AG04449 (cell line): ENCODE data around the gene SYTL3.
"Not testable (repeated sequence)": the region's sequence is repeated elsewhere in the genome, so short reads cannot be mapped to it uniquely, and the experiment has no call there.

Experiments used
- CTCF ChIA-PET: fragments of 350-600 bp; formaldehyde crosslinking; extraction: SDS; loops from one replicate; lab custom pipeline; 2021; ENCODE audit warnings: antibody characterized with exemption; lab: Yijun Ruan, JAX
- POLR2A ChIA-PET: fragments of 400-600, 350-600 bp; formaldehyde crosslinking; extraction: SDS; loops from one replicate; lab custom pipeline; 2020; ENCODE audit warnings: antibody characterized with exemption, inconsistent platforms; lab: Yijun Ruan, JAX
- DNase-seq: peaks from one replicate; pipeline ENCODE4 v3.0.0-alpha.2; 2010; ENCODE audit warnings: low read depth, low spot score
- H3K4me3 ChIP-seq: 2 replicates; pipeline ENCODE4 v1.5.1; 2011; ENCODE audit warnings: low read depth, mild to moderate bottlenecking, control low read depth, low read length
- CTCF ChIP-seq: IDR thresholded peaks from one replicate; pipeline ENCODE4 v1.5.1; 2011; ENCODE audit warnings: mild to moderate bottlenecking, moderate library complexity, low read length, control low read depth, inconsistent platforms; ENCODE audit not compliant: insufficient read depth; ENCODE audit errors: missing control alignments

SYTL3 gene

GRCh38 chr6:158611541-158612370 is 38.1 kb upstream of the SYTL3 start:
- H3K4me3 ChIP-seq = no peak overlapping the region
- DNase-seq = no peak
- ChIA-PET POLR2A (no interaction called here), CTCF (interaction anchor here (1.2 to 13.1 kb wide), 4 partner anchors 9 to 397 kb away, joined by 3 to 257 read pairs (median 4); no protein-coding TSS in a partner anchor)
- TF ChIP-seq CTCF = no peak

- DNase-seq, CTCF ChIA-PET, POLR2A ChIA-PET, H3K4me3 ChIP-seq: not testable (repeated sequence)
These were observed 35.2 kb upstream of the SYTL3 start for GRCh38 chr6:158614606-158615005.

- POLR2A ChIA-PET, DNase-seq, H3K4me3 ChIP-seq: not testable (repeated sequence)
- CTCF ChIA-PET = interaction anchor here (8.7 kb wide), 1 partner anchor 12 kb away, joined by 53 read pairs; no protein-coding TSS in a partner anchor
These were observed 31.6 kb upstream of the SYTL3 start for GRCh38 chr6:158618289-158618688.

- ChIA-PET POLR2A (no interaction called here), CTCF (interaction anchor here (1.2 to 8.7 kb wide), 4 partner anchors 9 to 406 kb away, joined by 4 to 53 read pairs (median 4); no protein-coding TSS in a partner anchor)
- no peak for DNase-seq
- no peak for TF ChIP-seq CTCF
- H3K4me3 ChIP-seq = no peak overlapping the region
These were observed 29.7 kb upstream of the SYTL3 start for GRCh38 chr6:158619922-158620801.

- no peak for DNase-seq
- no peak overlapping the region for H3K4me3 ChIP-seq
- ChIA-PET POLR2A (no interaction called here), CTCF (interaction anchor here (1.2 to 8.7 kb wide), 4 partner anchors 10 to 407 kb away, joined by 4 to 53 read pairs (median 4); no protein-coding TSS in a partner anchor)
- no peak for TF ChIP-seq CTCF
These were observed 28.7 kb upstream of the SYTL3 start for GRCh38 chr6:158620963-158621693.

GRCh38 chr6:158621694-158622544 is 27.9 kb upstream of the SYTL3 start:
- no peak for DNase-seq
- ChIA-PET POLR2A (no interaction called here), CTCF (interaction anchor here (1.2 to 8.7 kb wide), 4 partner anchors 11 to 401 kb away, joined by 4 to 53 read pairs (median 5); no protein-coding TSS in a partner anchor)
- TF ChIP-seq CTCF = no peak
- H3K4me3 ChIP-seq = no peak overlapping the region
